Neural cell (in vitro differentiated cells): ENCODE data around the gene RHEBL1. TPM values are rescaled to one million over a fixed set of nuclear protein-coding genes. Genes with fewer than 3 reads are reported as not detected.

Experiments
- H2AFZ ChIP-seq: fragments of 200-600, 300-800 bp; sonication (generic), shearing (Covaris generic); 2 replicates; pipeline ENCODE4 v1.6.0; 2014; ENCODE audit warnings: low read depth, mild to moderate bottlenecking, antibody characterized with exemption, low read length, moderate library complexity
- H3F3A ChIP-seq: fragments of 200-600 bp; shearing (Covaris generic); 2 replicates; pipeline ENCODE4 v1.6.1; 2016; ENCODE audit warnings: mild to moderate bottlenecking, moderate library complexity, mixed read lengths, antibody characterized with exemption, low read length; ENCODE audit not compliant: insufficient read depth, poor library complexity, severe bottlenecking
- H3K27ac ChIP-seq: fragments of 200-600, 300-800 bp; sonication (generic), shearing (Covaris generic); 2 replicates; pipeline ENCODE4 v1.5.1; 2014; ENCODE audit warnings: mild to moderate bottlenecking, low read length, moderate library complexity
- H3K27me3 ChIP-seq: fragments of 300-800, 200-600 bp; sonication (generic), shearing (Covaris generic); 2 replicates; pipeline ENCODE4 v1.6.0; 2014; ENCODE audit warnings: mild to moderate bottlenecking, low read depth, low read length, moderate library complexity; ENCODE audit not compliant: insufficient read depth
- H3K36me3 ChIP-seq: fragments of 300-800, 200-600 bp; sonication (generic), shearing (Covaris generic); 2 replicates; pipeline ENCODE4 v1.5.1; 2014; ENCODE audit warnings: mild to moderate bottlenecking, antibody characterized with exemption, low read length, moderate library complexity; ENCODE audit not compliant: insufficient read depth
- H3K4me2 ChIP-seq: fragments of 300-800, 200-600 bp; sonication (generic), shearing (Covaris generic); 2 replicates; pipeline ENCODE4 v1.6.0; 2014; ENCODE audit warnings: mild to moderate bottlenecking, low read length
- H3K4me3 ChIP-seq: fragments of 300-800, 200-600 bp; sonication (generic), shearing (Covaris generic); 2 replicates; pipeline ENCODE4 v1.5.1; 2014; ENCODE audit warnings: mild to moderate bottlenecking, low read length, moderate library complexity
- H3K79me2 ChIP-seq: fragments of 200-600 bp; shearing (Covaris generic); replicated peaks from 2 replicates; pipeline ENCODE4 v1.6.0; 2014; ENCODE audit warnings: mild to moderate bottlenecking, low read length, moderate library complexity; ENCODE audit not compliant: insufficient read depth
- H3K9ac ChIP-seq: fragments of 300-800, 200-600 bp; sonication (generic), shearing (Covaris generic); 2 replicates; pipeline ENCODE4 v1.6.1; 2016; ENCODE audit warnings: mild to moderate bottlenecking, low read length, mixed read lengths
- H3K9me2 ChIP-seq: fragments of 200-600 bp; shearing (Covaris generic); 2 replicates; pipeline ENCODE4 v1.6.1; 2016; ENCODE audit warnings: mild to moderate bottlenecking, low read length, mixed read lengths; ENCODE audit not compliant: insufficient read depth
- H3K9me3 ChIP-seq: fragments of 200-600, 300-800 bp; sonication (generic), shearing (Covaris generic); 2 replicates; pipeline ENCODE4 v1.6.1; 2016; ENCODE audit warnings: mild to moderate bottlenecking, mixed run types, low read length, moderate library complexity, mixed read lengths
- H4K20me1 ChIP-seq: fragments of 200-600 bp; shearing (Covaris generic); 2 replicates; pipeline ENCODE4 v1.6.1; 2016; ENCODE audit warnings: mild to moderate bottlenecking, mixed run types; ENCODE audit not compliant: insufficient read depth
- CTCF ChIP-seq: fragments of 450-650 bp; IDR thresholded peaks from 2 replicates; pipeline ENCODE4 v1.5.1; 2014; ENCODE audit warnings: antibody characterized with exemption, mild to moderate bottlenecking, moderate library complexity; ENCODE audit not compliant: poor library complexity, severe bottlenecking
- EP300 ChIP-seq: fragments of 450-650 bp; conservative IDR thresholded peaks from 2 replicates; pipeline ENCODE4 v1.6.1; 2014; ENCODE audit warnings: antibody characterized with exemption, mild to moderate bottlenecking, moderate library complexity; ENCODE audit not compliant: poor library complexity, severe bottlenecking
- EZH2 ChIP-seq: fragments of 200-600, 300-800 bp; shearing (Covaris generic), sonication (generic); IDR thresholded peaks from 2 replicates; pipeline ENCODE4 v1.6.1; 2014; ENCODE audit warnings: antibody characterized with exemption, low read length, borderline replicate concordance, mild to moderate bottlenecking; ENCODE audit not compliant: insufficient read depth, poor library complexity, severe bottlenecking
- MXI1 ChIP-seq: fragments of 450-650 bp; conservative IDR thresholded peaks from 2 replicates; pipeline ENCODE4 v1.6.1; 2014; ENCODE audit warnings: antibody characterized with exemption, mild to moderate bottlenecking; ENCODE audit not compliant: poor library complexity, severe bottlenecking
- POLR2AphosphoS5 ChIP-seq: IDR thresholded peaks from 2 replicates; pipeline ENCODE4 v1.6.1; 2012
- RAD21 ChIP-seq: fragments of 450-650 bp; conservative IDR thresholded peaks from 2 replicates; pipeline ENCODE4 v1.6.1; 2014; ENCODE audit warnings: antibody characterized with exemption, mild to moderate bottlenecking, moderate library complexity
- REST ChIP-seq: IDR thresholded peaks from 2 replicates; pipeline ENCODE4 v1.6.1; 2012; ENCODE audit warnings: borderline replicate concordance
- SMC3 ChIP-seq: fragments of 450-650 bp; conservative IDR thresholded peaks from 2 replicates; pipeline ENCODE4 v1.6.1; 2014; ENCODE audit warnings: antibody characterized with exemption, mild to moderate bottlenecking, moderate library complexity; ENCODE audit not compliant: poor library complexity
- TAF1 ChIP-seq: IDR thresholded peaks from 2 replicates; pipeline ENCODE4 v1.6.1; 2012; ENCODE audit warnings: low read depth
- polyA plus RNA-seq: library from polyadenylated mRNA; depleted of rRNA; stranded (reverse); fragments of >200 nt; gene quantifications from 2 replicates; pipeline ENCODE4 v1.2.3, GENCODE V29; 2014

RHEBL1 gene
- polyA plus RNA-seq, 1 donor from 2014 or later = 0.68 TPM

- H3K9ac ChIP-seq = no peak overlapping the region
- TF ChIP-seq SMC3 (no peak), EZH2 (no peak), MXI1 (no peak), EP300 (no peak), TAF1 (no peak), POLR2AphosphoS5 (no peak), RAD21 (no peak), CTCF (no peak), REST (no peak)
- peaks cover 12% of the 10 kb centered on the region for H4K20me1 ChIP-seq
- H3K4me2 ChIP-seq = no peak overlapping the region
- no peaks in the 10 kb centered on the region for H3F3A ChIP-seq
- no peak overlapping the region for H3K27ac ChIP-seq
- H3K79me2 ChIP-seq = peaks cover 26% of the 10 kb centered on the region
- H3K27me3 ChIP-seq = no peaks in the 10 kb centered on the region
- H3K9me3 ChIP-seq = no peaks in the 10 kb centered on the region
- H3K4me3 ChIP-seq = no peak overlapping the region
- no peaks in the 10 kb centered on the region for H3K9me2 ChIP-seq
- H2AFZ ChIP-seq = no peak overlapping the region
- no peaks in the 10 kb centered on the region for H3K36me3 ChIP-seq
Observed at GRCh38 chr12:49051777-49052438, 17.9 kb downstream of the RHEBL1 start.

GRCh38 chr12:49051373-49051764 is 18.4 kb downstream of the RHEBL1 start:
- TF ChIP-seq RAD21 = no peak
- TF ChIP-seq EZH2 = no peak
- no peak for TF ChIP-seq POLR2AphosphoS5
- TF ChIP-seq EP300 = no peak
- TF ChIP-seq REST = no peak
- TF ChIP-seq MXI1 = no peak
- TF ChIP-seq SMC3 = no peak
- no peak for TF ChIP-seq TAF1
- no peak for TF ChIP-seq CTCF
- H3K4me3 ChIP-seq = no peak overlapping the region
- no peaks in the 10 kb centered on the region for H3K9me3 ChIP-seq
- H3K9me2 ChIP-seq = no peaks in the 10 kb centered on the region
- H3K4me2 ChIP-seq = no peak overlapping the region
- H4K20me1 ChIP-seq = peaks cover 9% of the 10 kb centered on the region
- H3F3A ChIP-seq = no peaks in the 10 kb centered on the region
- no peak overlapping the region for H2AFZ ChIP-seq
- H3K79me2 ChIP-seq = peaks cover 21% of the 10 kb centered on the region
- H3K36me3 ChIP-seq = no peaks in the 10 kb centered on the region
- no peak overlapping the region for H3K27ac ChIP-seq
- H3K27me3 ChIP-seq = no peaks in the 10 kb centered on the region
- no peak overlapping the region for H3K9ac ChIP-seq
